GM23248 (cell line): ENCODE measurements around the gene REC114. TPM values are rescaled to one million over a fixed set of nuclear protein-coding genes. Genes with fewer than 3 reads are reported as not detected.

Source experiments
- DNase-seq: peaks from one replicate; pipeline ENCODE4 v3.0.0-alpha.2; 2015
- H2AFZ ChIP-seq: fragments of 200-600 bp; sonication (generic); 2 replicates; pipeline ENCODE4 v1.6.1; 2016; ENCODE audit warnings: antibody characterized with exemption
- H3F3A ChIP-seq: fragments of 200-600 bp; sonication (generic); 2 replicates; pipeline ENCODE4 v1.6.1; 2016; ENCODE audit warnings: mild to moderate bottlenecking, antibody characterized with exemption, mixed run types; ENCODE audit not compliant: insufficient read depth
- H3K27ac ChIP-seq: fragments of 200-600 bp; sonication (generic); 2 replicates; pipeline ENCODE4 v1.5.1; 2016; ENCODE audit warnings: mild to moderate bottlenecking
- H3K27me3 ChIP-seq: fragments of 200-600 bp; sonication (generic); replicated peaks from 2 replicates; pipeline ENCODE4 v1.6.1; 2016; ENCODE audit warnings: mild to moderate bottlenecking; ENCODE audit not compliant: insufficient read depth
- H3K36me3 ChIP-seq: fragments of 200-600 bp; sonication (generic); 2 replicates; pipeline ENCODE4 v1.6.1; 2016; ENCODE audit warnings: low read depth, mild to moderate bottlenecking
- H3K4me1 ChIP-seq: fragments of 200-600 bp; sonication (generic); 2 replicates; pipeline ENCODE4 v1.6.1; 2016; ENCODE audit warnings: mild to moderate bottlenecking; ENCODE audit not compliant: insufficient read depth
- H3K4me2 ChIP-seq: fragments of 200-600 bp; sonication (generic); one replicate; pipeline ENCODE4 v1.6.1; 2016; ENCODE audit warnings: mild to moderate bottlenecking; ENCODE audit not compliant: unreplicated experiment
- H3K4me3 ChIP-seq: fragments of 200-600 bp; sonication (generic); 2 replicates; pipeline ENCODE4 v1.5.1; 2016; ENCODE audit warnings: mild to moderate bottlenecking
- H3K79me2 ChIP-seq: fragments of 200-600 bp; sonication (generic); 2 replicates; pipeline ENCODE4 v1.6.1; 2016; ENCODE audit warnings: mild to moderate bottlenecking; ENCODE audit not compliant: insufficient read depth
- H3K9ac ChIP-seq: fragments of 200-600 bp; sonication (generic); 2 replicates; pipeline ENCODE4 v1.6.1; 2016; ENCODE audit warnings: mild to moderate bottlenecking
- H3K9me2 ChIP-seq: fragments of 200-600 bp; sonication (generic); 2 replicates; pipeline ENCODE4 v1.6.1; 2016; ENCODE audit warnings: mixed run types, mild to moderate bottlenecking, moderate library complexity; ENCODE audit not compliant: insufficient read depth
- H3K9me3 ChIP-seq: fragments of 200-600 bp; sonication (generic); one replicate; pipeline ENCODE4 v1.6.1; 2017; ENCODE audit warnings: low read depth
- H4K20me1 ChIP-seq: fragments of 200-600 bp; sonication (generic); 2 replicates; pipeline ENCODE4 v1.6.0; 2016; ENCODE audit not compliant: insufficient read depth
- EZH2 ChIP-seq: fragments of 200-600 bp; sonication (generic); IDR thresholded peaks from 2 replicates; pipeline ENCODE4 v1.6.1; 2018; ENCODE audit warnings: antibody characterized with exemption, mild to moderate bottlenecking; ENCODE audit not compliant: insufficient read depth, poor library complexity, severe bottlenecking
- EZH2phosphoT487 ChIP-seq: fragments of 200-600 bp; sonication (generic); IDR thresholded peaks from 2 replicates; pipeline ENCODE4 v1.6.1; 2018; ENCODE audit warnings: antibody characterized with exemption, moderate library complexity, mild to moderate bottlenecking, low read depth; ENCODE audit not compliant: insufficient read depth
- WGBS, 2 experiments: methylation state at CpG; one replicate each; pipeline ENCODE4 v1.1.6; 2015 to 2017; ENCODE audit warnings: low lambda C conversion rate in 2 of 2, low coverage in 1 of 2; ENCODE audit errors: missing lambda C conversion rate in 2 of 2; 5-methylcytosine and 5-hydroxymethylcytosine counted together
- in situ Hi-C: fragments of 300-500 bp; cut with MboI; formaldehyde crosslinking; loops from 2 replicates; pipeline ENCODE4 v1.15.0; 2020
- polyA plus RNA-seq: library from polyadenylated mRNA; unstranded; fragments of >200 nt; fragmentation: Nextera tagmentation; extraction: Ambion mirVana; gene quantifications from 2 replicates; pipeline ENCODE4 v1.2.1, GENCODE V29; 2016
- total RNA-seq: library from RNA; depleted of rRNA; stranded (reverse); fragments of >200 nt; shearing (Covaris generic); gene quantifications from 2 replicates; pipeline ENCODE4 v1.2.3, GENCODE V29; 2014

REC114 gene
- total and polyA plus RNA-seq, 2 experiments from 2014 or later, result not detected

GRCh38 chr15:73454096-73454495, 11.1 kb downstream of the REC114 start:
- Histone ChIP-seq H3F3A (no peaks in the 10 kb centered on the region), H3K9me2 (no peaks in the 10 kb centered on the region), H3K27ac (no peak overlapping the region), H3K4me1 (no peaks in the 10 kb centered on the region), H3K36me3 (no peaks in the 10 kb centered on the region), H3K9me3 (no peaks in the 10 kb centered on the region), H3K4me2 (no peak overlapping the region), H3K27me3 (peaks cover 16% of the 10 kb centered on the region), H4K20me1 (no peaks in the 10 kb centered on the region), H3K4me3 (no peak overlapping the region), H3K9ac (no peak overlapping the region), H3K79me2 (no peaks in the 10 kb centered on the region), H2AFZ (no peak overlapping the region)
- WGBS, 2 experiments, result 0% methylated on average over 1 of the region's 1 CpG
- DNase-seq, result no peak
- in situ Hi-C loops, result no loop called here
- no peak for TF ChIP-seq EZH2phosphoT487
- no peak for TF ChIP-seq EZH2

DNA sequence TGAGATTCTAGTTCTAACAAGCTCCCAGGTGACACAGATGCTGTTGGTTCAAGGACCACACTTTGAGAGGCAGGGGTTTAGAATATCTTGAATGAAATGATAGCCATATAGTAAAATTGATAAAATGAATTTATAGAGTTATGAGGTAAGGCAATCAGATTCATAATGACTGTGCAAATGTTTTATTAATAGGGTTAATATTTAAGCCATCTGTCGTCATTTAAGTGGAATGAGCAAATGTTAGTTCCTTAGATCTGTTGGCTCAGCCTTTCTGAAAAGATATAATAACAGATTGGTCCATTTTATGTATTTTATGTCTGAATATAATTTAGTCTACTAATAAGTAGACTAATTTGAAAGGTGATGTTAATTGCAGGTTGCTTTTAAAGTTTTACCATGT, 12.9 kb downstream of the REC114 start:
- no peaks in the 10 kb centered on the region for H3K4me1 ChIP-seq
- no peak overlapping the region for H3K9ac ChIP-seq
- WGBS, 2 experiments, result 19 to 24% methylated on average over 1 of the region's 1 CpG
- DNase-seq, result no peak
- no peaks in the 10 kb centered on the region for H3K36me3 ChIP-seq
- H4K20me1 ChIP-seq, result no peaks in the 10 kb centered on the region
- H3K4me3 ChIP-seq, result no peak overlapping the region
- H3K27ac ChIP-seq, result no peak overlapping the region
- H3K9me3 ChIP-seq, result no peaks in the 10 kb centered on the region
- no peak overlapping the region for H2AFZ ChIP-seq
- TF ChIP-seq EZH2 (no peak), EZH2phosphoT487 (no peak)
- H3K79me2 ChIP-seq, result no peaks in the 10 kb centered on the region
- H3F3A ChIP-seq, result no peaks in the 10 kb centered on the region
- in situ Hi-C loops, result no loop called here
- no peak overlapping the region for H3K4me2 ChIP-seq
- H3K27me3 ChIP-seq, result peaks cover 31% of the 10 kb centered on the region
- H3K9me2 ChIP-seq, result no peaks in the 10 kb centered on the region

- H2AFZ ChIP-seq, result no peak overlapping the region
- H3K4me1 ChIP-seq, result no peaks in the 10 kb centered on the region
- in situ Hi-C loops, result no loop called here
- DNase-seq, result no peak
- no peaks in the 10 kb centered on the region for H3K9me3 ChIP-seq
- no peaks in the 10 kb centered on the region for H3K9me2 ChIP-seq
- TF ChIP-seq EZH2phosphoT487 (no peak), EZH2 (no peak)
- no peaks in the 10 kb centered on the region for H3K79me2 ChIP-seq
- H3K4me2 ChIP-seq, result no peak overlapping the region
- no peak overlapping the region for H3K4me3 ChIP-seq
- 26 to 29% methylated on average over 5 of the region's 5 CpGs for WGBS, 2 experiments
- H3K27ac ChIP-seq, result no peak overlapping the region
- H4K20me1 ChIP-seq, result no peaks in the 10 kb centered on the region
- H3K36me3 ChIP-seq, result no peaks in the 10 kb centered on the region
- H3K9ac ChIP-seq, result no peak overlapping the region
- no peaks in the 10 kb centered on the region for H3F3A ChIP-seq
- H3K27me3 ChIP-seq, result peaks cover 35% of the 10 kb centered on the region
Observed at GRCh38 chr15:73457334-73457733, 14.4 kb downstream of the REC114 start.

- no peaks in the 10 kb centered on the region for H4K20me1 ChIP-seq
- no peak overlapping the region for H3K27ac ChIP-seq
- no peaks in the 10 kb centered on the region for H3K9me3 ChIP-seq
- no peak overlapping the region for H2AFZ ChIP-seq
- H3F3A ChIP-seq, result no peaks in the 10 kb centered on the region
- no peaks in the 10 kb centered on the region for H3K4me1 ChIP-seq
- peaks cover 30% of the 10 kb centered on the region for H3K27me3 ChIP-seq
- H3K4me3 ChIP-seq, result no peak overlapping the region
- no peaks in the 10 kb centered on the region for H3K9me2 ChIP-seq
- TF ChIP-seq EZH2, result no peak
- no peak for TF ChIP-seq EZH2phosphoT487
- H3K79me2 ChIP-seq, result no peaks in the 10 kb centered on the region
- H3K9ac ChIP-seq, result no peak overlapping the region
- in situ Hi-C loops, result no loop called here
- no peaks in the 10 kb centered on the region for H3K36me3 ChIP-seq
- H3K4me2 ChIP-seq, result no peak overlapping the region
- DNase-seq, result no peak
Observed at GRCh38 chr15:73460662-73461061, 17.7 kb downstream of the REC114 start.

GRCh38 chr15:73464602-73465001, 21.6 kb downstream of the REC114 start:
- H3K36me3 ChIP-seq, result no peaks in the 10 kb centered on the region
- no peak for TF ChIP-seq EZH2
- TF ChIP-seq EZH2phosphoT487, result no peak
- no peaks in the 10 kb centered on the region for H4K20me1 ChIP-seq
- in situ Hi-C loops, result no loop called here
- peaks cover 29% of the 10 kb centered on the region for H3K27me3 ChIP-seq
- no peaks in the 10 kb centered on the region for H3K9me2 ChIP-seq
- H2AFZ ChIP-seq, result no peak overlapping the region
- no peak overlapping the region for H3K27ac ChIP-seq
- no peak overlapping the region for H3K4me3 ChIP-seq
- no peak overlapping the region for H3K9ac ChIP-seq
- no peaks in the 10 kb centered on the region for H3K79me2 ChIP-seq
- no peaks in the 10 kb centered on the region for H3K4me1 ChIP-seq
- no peaks in the 10 kb centered on the region for H3K9me3 ChIP-seq
- DNase-seq, result no peak
- WGBS, 2 experiments, result 17 to 22% methylated on average over 2 of the region's 2 CpGs
- no peaks in the 10 kb centered on the region for H3F3A ChIP-seq
- no peak overlapping the region for H3K4me2 ChIP-seq
